ENCODE results near the gene CIAPIN1.

CIAPIN1 gene

GRCh38 chr16:57434003-57434402, 13.2 kb downstream of the CIAPIN1 start:
- H2BK5ac ChIP-seq (ENCODE audit: low read length), result no peak overlapping the region
- no peak overlapping the region for H4K8ac ChIP-seq (ENCODE audit: low read depth, low read length)
- no peak for DNase-seq
- no peaks in the 10 kb centered on the region for H3K4me1 ChIP-seq (ENCODE audit: control insufficient read depth, low read depth, low read length)
- H3K27me3 ChIP-seq (ENCODE audit: insufficient read depth, low read length, poor library complexity), result no peaks in the 10 kb centered on the region
- H3K4ac ChIP-seq (ENCODE audit: low read depth, low read length), result no peak overlapping the region
- H3K9ac ChIP-seq (ENCODE audit: low read length), result no peak overlapping the region
- H4K5ac ChIP-seq (ENCODE audit: low read length), result no peak overlapping the region
- no peaks in the 10 kb centered on the region for H3K79me1 ChIP-seq (ENCODE audit: low read length)
- H3K23ac ChIP-seq (ENCODE audit: low read length), result no peak overlapping the region
- H3K36me3 ChIP-seq (ENCODE audit: control insufficient read depth, insufficient read depth, low read length), result peaks cover 9% of the 10 kb centered on the region
- no peak overlapping the region for H2BK120ac ChIP-seq (ENCODE audit: low read depth, low read length)
- H3K79me2 ChIP-seq (ENCODE audit: control insufficient read depth, insufficient read depth, low read length), result no peaks in the 10 kb centered on the region
- no CpG with 5 or more reads among the region's 2 CpGs for WGBS (ENCODE audit: extremely low coverage, insufficient coverage, low lambda C conversion rate)
- no peak overlapping the region for H3K4me3 ChIP-seq (ENCODE audit: low read length)
- no peak overlapping the region for H2BK15ac ChIP-seq (replicated peaks; ENCODE audit: low read depth)
- no peak overlapping the region for H3K27ac ChIP-seq (ENCODE audit: low read depth, low read length)
- H3K56ac ChIP-seq (ENCODE audit: low read length), result no peak overlapping the region
- H3K18ac ChIP-seq (ENCODE audit: low read length), result no peak overlapping the region
- no peak overlapping the region for H2AK5ac ChIP-seq (ENCODE audit: low read length)
- H3K4me2 ChIP-seq (ENCODE audit: low read length), result no peak overlapping the region

- no peak overlapping the region for H2BK120ac ChIP-seq (ENCODE audit: low read depth, low read length)
- WGBS (ENCODE audit: extremely low coverage, insufficient coverage, low lambda C conversion rate), result no CpG with 5 or more reads among the region's 3 CpGs
- peaks cover 9% of the 10 kb centered on the region for H3K36me3 ChIP-seq (ENCODE audit: control insufficient read depth, insufficient read depth, low read length)
- H3K56ac ChIP-seq (ENCODE audit: low read length), result no peak overlapping the region
- H3K79me1 ChIP-seq (ENCODE audit: low read length), result no peaks in the 10 kb centered on the region
- no peak overlapping the region for H4K8ac ChIP-seq (ENCODE audit: low read depth, low read length)
- no peak overlapping the region for H3K4me3 ChIP-seq (ENCODE audit: low read length)
- DNase-seq, result no peak
- no peak overlapping the region for H2BK5ac ChIP-seq (ENCODE audit: low read length)
- H3K4me2 ChIP-seq (ENCODE audit: low read length), result no peak overlapping the region
- no peak overlapping the region for H3K18ac ChIP-seq (ENCODE audit: low read length)
- H3K79me2 ChIP-seq (ENCODE audit: control insufficient read depth, insufficient read depth, low read length), result no peaks in the 10 kb centered on the region
- no peaks in the 10 kb centered on the region for H3K27me3 ChIP-seq (ENCODE audit: insufficient read depth, low read length, poor library complexity)
- no peaks in the 10 kb centered on the region for H3K4me1 ChIP-seq (ENCODE audit: control insufficient read depth, low read depth, low read length)
- no peak overlapping the region for H2BK15ac ChIP-seq (replicated peaks; ENCODE audit: low read depth)
- H3K27ac ChIP-seq (ENCODE audit: low read depth, low read length), result no peak overlapping the region
- H4K5ac ChIP-seq (ENCODE audit: low read length), result no peak overlapping the region
- H3K4ac ChIP-seq (ENCODE audit: low read depth, low read length), result no peak overlapping the region
- H2AK5ac ChIP-seq (ENCODE audit: low read length), result no peak overlapping the region
- no peak overlapping the region for H3K23ac ChIP-seq (ENCODE audit: low read length)
- H3K9ac ChIP-seq (ENCODE audit: low read length), result no peak overlapping the region
Observed at GRCh38 chr16:57432989-57433388, 14.2 kb downstream of the CIAPIN1 start.

- no peak overlapping the region for H3K18ac ChIP-seq (ENCODE audit: low read length)
- H3K79me2 ChIP-seq (ENCODE audit: control insufficient read depth, insufficient read depth, low read length), result no peaks in the 10 kb centered on the region
- H3K4me1 ChIP-seq (ENCODE audit: control insufficient read depth, low read depth, low read length), result no peaks in the 10 kb centered on the region
- H2BK120ac ChIP-seq (ENCODE audit: low read depth, low read length), result no peak overlapping the region
- H2AK5ac ChIP-seq (ENCODE audit: low read length), result no peak overlapping the region
- H3K56ac ChIP-seq (ENCODE audit: low read length), result no peak overlapping the region
- no peak overlapping the region for H3K4me2 ChIP-seq (ENCODE audit: low read length)
- no peaks in the 10 kb centered on the region for H3K79me1 ChIP-seq (ENCODE audit: low read length)
- H2BK5ac ChIP-seq (ENCODE audit: low read length), result no peak overlapping the region
- H4K8ac ChIP-seq (ENCODE audit: low read depth, low read length), result no peak overlapping the region
- H3K9ac ChIP-seq (ENCODE audit: low read length), result no peak overlapping the region
- no peak overlapping the region for H3K4ac ChIP-seq (ENCODE audit: low read depth, low read length)
- no peak overlapping the region for H3K23ac ChIP-seq (ENCODE audit: low read length)
- no CpG with 5 or more reads among the region's 2 CpGs for WGBS (ENCODE audit: extremely low coverage, insufficient coverage, low lambda C conversion rate)
- H4K5ac ChIP-seq (ENCODE audit: low read length), result no peak overlapping the region
- peaks cover 9% of the 10 kb centered on the region for H3K36me3 ChIP-seq (ENCODE audit: control insufficient read depth, insufficient read depth, low read length)
- H2BK15ac ChIP-seq (replicated peaks; ENCODE audit: low read depth), result no peak overlapping the region
- H3K27me3 ChIP-seq (ENCODE audit: insufficient read depth, low read length, poor library complexity), result no peaks in the 10 kb centered on the region
- DNase-seq, result no peak
- no peak overlapping the region for H3K4me3 ChIP-seq (ENCODE audit: low read length)
- H3K27ac ChIP-seq (ENCODE audit: low read depth, low read length), result no peak overlapping the region
Observed at GRCh38 chr16:57432505-57432904, 14.7 kb downstream of the CIAPIN1 start.

GRCh38 chr16:57430955-57431354, 16.2 kb downstream of the CIAPIN1 start:
- no CpG with 5 or more reads among the region's 5 CpGs for WGBS (ENCODE audit: extremely low coverage, insufficient coverage, low lambda C conversion rate)
- H3K79me1 ChIP-seq (ENCODE audit: low read length), result no peaks in the 10 kb centered on the region
- peaks cover 9% of the 10 kb centered on the region for H3K36me3 ChIP-seq (ENCODE audit: control insufficient read depth, insufficient read depth, low read length)
- H2AK5ac ChIP-seq (ENCODE audit: low read length), result no peak overlapping the region
- no peak overlapping the region for H2BK120ac ChIP-seq (ENCODE audit: low read depth, low read length)
- no peak overlapping the region for H3K4me3 ChIP-seq (ENCODE audit: low read length)
- no peaks in the 10 kb centered on the region for H3K4me1 ChIP-seq (ENCODE audit: control insufficient read depth, low read depth, low read length)
- no peak overlapping the region for H3K4me2 ChIP-seq (ENCODE audit: low read length)
- H3K27me3 ChIP-seq (ENCODE audit: insufficient read depth, low read length, poor library complexity), result no peaks in the 10 kb centered on the region
- DNase-seq, result no peak
- no peak overlapping the region for H3K18ac ChIP-seq (ENCODE audit: low read length)
- no peak overlapping the region for H3K56ac ChIP-seq (ENCODE audit: low read length)
- no peak overlapping the region for H3K23ac ChIP-seq (ENCODE audit: low read length)
- H2BK15ac ChIP-seq (replicated peaks; ENCODE audit: low read depth), result no peak overlapping the region
- no peaks in the 10 kb centered on the region for H3K79me2 ChIP-seq (ENCODE audit: control insufficient read depth, insufficient read depth, low read length)
- H4K5ac ChIP-seq (ENCODE audit: low read length), result no peak overlapping the region
- no peak overlapping the region for H3K9ac ChIP-seq (ENCODE audit: low read length)
- H4K8ac ChIP-seq (ENCODE audit: low read depth, low read length), result no peak overlapping the region
- no peak overlapping the region for H3K4ac ChIP-seq (ENCODE audit: low read depth, low read length)
- no peak overlapping the region for H3K27ac ChIP-seq (ENCODE audit: low read depth, low read length)
- H2BK5ac ChIP-seq (ENCODE audit: low read length), result no peak overlapping the region

GRCh38 chr16:57427824-57428223, 19.4 kb downstream of the CIAPIN1 start:
- H3K23ac ChIP-seq (ENCODE audit: low read length), result no peak overlapping the region
- no peak overlapping the region for H3K27ac ChIP-seq (ENCODE audit: low read depth, low read length)
- H3K18ac ChIP-seq (ENCODE audit: low read length), result no peak overlapping the region
- no peak overlapping the region for H2AK5ac ChIP-seq (ENCODE audit: low read length)
- H4K5ac ChIP-seq (ENCODE audit: low read length), result no peak overlapping the region
- H3K56ac ChIP-seq (ENCODE audit: low read length), result no peak overlapping the region
- H3K9ac ChIP-seq (ENCODE audit: low read length), result no peak overlapping the region
- no peaks in the 10 kb centered on the region for H3K79me1 ChIP-seq (ENCODE audit: low read length)
- no peaks in the 10 kb centered on the region for H3K4me1 ChIP-seq (ENCODE audit: control insufficient read depth, low read depth, low read length)
- H3K79me2 ChIP-seq (ENCODE audit: control insufficient read depth, insufficient read depth, low read length), result no peaks in the 10 kb centered on the region
- H3K4me2 ChIP-seq (ENCODE audit: low read length), result no peak overlapping the region
- H3K4ac ChIP-seq (ENCODE audit: low read depth, low read length), result no peak overlapping the region
- no peak overlapping the region for H4K8ac ChIP-seq (ENCODE audit: low read depth, low read length)
- H2BK5ac ChIP-seq (ENCODE audit: low read length), result no peak overlapping the region
- no peak overlapping the region for H3K4me3 ChIP-seq (ENCODE audit: low read length)
- H2BK120ac ChIP-seq (ENCODE audit: low read depth, low read length), result no peak overlapping the region
- peaks cover 6% of the 10 kb centered on the region for H3K36me3 ChIP-seq (ENCODE audit: control insufficient read depth, insufficient read depth, low read length)
- DNase-seq, result no peak
- no peak overlapping the region for H2BK15ac ChIP-seq (replicated peaks; ENCODE audit: low read depth)
- H3K27me3 ChIP-seq (ENCODE audit: insufficient read depth, low read length, poor library complexity), result no peaks in the 10 kb centered on the region

GRCh38 chr16:57427307-57427706, 19.9 kb downstream of the CIAPIN1 start:
- no peak overlapping the region for H2BK5ac ChIP-seq (ENCODE audit: low read length)
- no peaks in the 10 kb centered on the region for H3K4me1 ChIP-seq (ENCODE audit: control insufficient read depth, low read depth, low read length)
- WGBS (ENCODE audit: extremely low coverage, insufficient coverage, low lambda C conversion rate), result no CpG with 5 or more reads among the region's 8 CpGs
- no peak overlapping the region for H2BK15ac ChIP-seq (replicated peaks; ENCODE audit: low read depth)
- no peak overlapping the region for H4K8ac ChIP-seq (ENCODE audit: low read depth, low read length)
- H3K9ac ChIP-seq (ENCODE audit: low read length), result no peak overlapping the region
- H2BK120ac ChIP-seq (ENCODE audit: low read depth, low read length), result no peak overlapping the region
- no peak overlapping the region for H3K27ac ChIP-seq (ENCODE audit: low read depth, low read length)
- no peaks in the 10 kb centered on the region for H3K27me3 ChIP-seq (ENCODE audit: insufficient read depth, low read length, poor library complexity)
- H3K4me3 ChIP-seq (ENCODE audit: low read length), result no peak overlapping the region
- no peak overlapping the region for H3K4me2 ChIP-seq (ENCODE audit: low read length)
- peak; percentile 54 for DNase-seq
- H4K5ac ChIP-seq (ENCODE audit: low read length), result no peak overlapping the region
- no peak overlapping the region for H3K18ac ChIP-seq (ENCODE audit: low read length)
- H3K56ac ChIP-seq (ENCODE audit: low read length), result no peak overlapping the region
- H3K79me1 ChIP-seq (ENCODE audit: low read length), result no peaks in the 10 kb centered on the region
- peaks cover 6% of the 10 kb centered on the region for H3K36me3 ChIP-seq (ENCODE audit: control insufficient read depth, insufficient read depth, low read length)
- no peak overlapping the region for H3K23ac ChIP-seq (ENCODE audit: low read length)
- H2AK5ac ChIP-seq (ENCODE audit: low read length), result no peak overlapping the region
- no peak overlapping the region for H3K4ac ChIP-seq (ENCODE audit: low read depth, low read length)
- no peaks in the 10 kb centered on the region for H3K79me2 ChIP-seq (ENCODE audit: control insufficient read depth, insufficient read depth, low read length)
